ENCODE results near the gene TRABD2B. TPM values are rescaled to one million over a fixed set of nuclear protein-coding genes. Genes with fewer than 3 reads are reported as not detected.

The TRABD2B gene
- total RNA-seq, 1 donor from 2014 or later = 0.64 TPM

- TF ChIP-seq, protein P1, sequence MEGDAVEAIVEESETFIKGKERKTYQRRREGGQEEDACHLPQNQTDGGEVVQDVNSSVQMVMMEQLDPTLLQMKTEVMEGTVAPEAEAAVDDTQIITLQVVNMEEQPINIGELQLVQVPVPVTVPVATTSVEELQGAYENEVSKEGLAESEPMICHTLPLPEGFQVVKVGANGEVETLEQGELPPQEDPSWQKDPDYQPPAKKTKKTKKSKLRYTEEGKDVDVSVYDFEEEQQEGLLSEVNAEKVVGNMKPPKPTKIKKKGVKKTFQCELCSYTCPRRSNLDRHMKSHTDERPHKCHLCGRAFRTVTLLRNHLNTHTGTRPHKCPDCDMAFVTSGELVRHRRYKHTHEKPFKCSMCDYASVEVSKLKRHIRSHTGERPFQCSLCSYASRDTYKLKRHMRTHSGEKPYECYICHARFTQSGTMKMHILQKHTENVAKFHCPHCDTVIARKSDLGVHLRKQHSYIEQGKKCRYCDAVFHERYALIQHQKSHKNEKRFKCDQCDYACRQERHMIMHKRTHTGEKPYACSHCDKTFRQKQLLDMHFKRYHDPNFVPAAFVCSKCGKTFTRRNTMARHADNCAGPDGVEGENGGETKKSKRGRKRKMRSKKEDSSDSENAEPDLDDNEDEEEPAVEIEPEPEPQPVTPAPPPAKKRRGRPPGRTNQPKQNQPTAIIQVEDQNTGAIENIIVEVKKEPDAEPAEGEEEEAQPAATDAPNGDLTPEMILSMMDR (IDR thresholded peaks at IDR 0.05; ENCODE audit: partially characterized antibody, unreplicated experiment) = no peak
- DNase-seq = no peak
- Mint-ChIP-seq H3K9me3 (ENCODE audit: unreplicated experiment) (peaks cover 2% of the 10 kb centered on the region), H3K27ac (ENCODE audit: unreplicated experiment) (no peak overlapping the region), H3K4me1 (ENCODE audit: low read depth, unreplicated experiment) (no peaks in the 10 kb centered on the region), H3K27me3 (ENCODE audit: unreplicated experiment) (no peaks in the 10 kb centered on the region), H3K4me3 (ENCODE audit: unreplicated experiment) (no peak overlapping the region), H3K36me3 (ENCODE audit: unreplicated experiment) (peaks cover 8% of the 10 kb centered on the region)
Measured at GRCh38 chr1:47866601-47867437, 130.4 kb downstream of the TRABD2B start.

GRCh38 chr1:47865881-47866535 is 131.2 kb downstream of the TRABD2B start:
- TF ChIP-seq, protein P1 (IDR thresholded peaks at IDR 0.05; ENCODE audit: partially characterized antibody, unreplicated experiment) = no peak
- peaks cover 4% of the 10 kb centered on the region for H3K9me3 Mint-ChIP-seq (ENCODE audit: unreplicated experiment)
- no peaks in the 10 kb centered on the region for H3K4me1 Mint-ChIP-seq (ENCODE audit: low read depth, unreplicated experiment)
- no peak for DNase-seq
- H3K27ac Mint-ChIP-seq (ENCODE audit: unreplicated experiment) = no peak overlapping the region
- H3K36me3 Mint-ChIP-seq (ENCODE audit: unreplicated experiment) = peaks cover 8% of the 10 kb centered on the region
- no peak overlapping the region for H3K4me3 Mint-ChIP-seq (ENCODE audit: unreplicated experiment)
- H3K27me3 Mint-ChIP-seq (ENCODE audit: unreplicated experiment) = no peaks in the 10 kb centered on the region

GRCh38 chr1:47859092-47859743 is 138.0 kb downstream of the TRABD2B start:
- peaks cover 5% of the 10 kb centered on the region for H3K9me3 Mint-ChIP-seq (ENCODE audit: unreplicated experiment)
- TF ChIP-seq, protein P1 (IDR thresholded peaks at IDR 0.05; ENCODE audit: partially characterized antibody, unreplicated experiment) = no peak
- H3K4me1 Mint-ChIP-seq (ENCODE audit: low read depth, unreplicated experiment) = no peaks in the 10 kb centered on the region
- no peak overlapping the region for H3K27ac Mint-ChIP-seq (ENCODE audit: unreplicated experiment)
- DNase-seq = no peak
- H3K4me3 Mint-ChIP-seq (ENCODE audit: unreplicated experiment) = no peak overlapping the region
- H3K36me3 Mint-ChIP-seq (ENCODE audit: unreplicated experiment) = peaks cover 4% of the 10 kb centered on the region
- H3K27me3 Mint-ChIP-seq (ENCODE audit: unreplicated experiment) = peaks cover 3% of the 10 kb centered on the region

- TF ChIP-seq, protein P1 (IDR thresholded peaks at IDR 0.05; ENCODE audit: partially characterized antibody, unreplicated experiment) = no peak
- H3K9me3 Mint-ChIP-seq (ENCODE audit: unreplicated experiment) = peaks cover 5% of the 10 kb centered on the region
- peaks cover 3% of the 10 kb centered on the region for H3K27me3 Mint-ChIP-seq (ENCODE audit: unreplicated experiment)
- H3K4me1 Mint-ChIP-seq (ENCODE audit: low read depth, unreplicated experiment) = no peaks in the 10 kb centered on the region
- no peak overlapping the region for H3K4me3 Mint-ChIP-seq (ENCODE audit: unreplicated experiment)
- no peak overlapping the region for H3K27ac Mint-ChIP-seq (ENCODE audit: unreplicated experiment)
- no peak for DNase-seq
- peaks cover 4% of the 10 kb centered on the region for H3K36me3 Mint-ChIP-seq (ENCODE audit: unreplicated experiment)
Measured at GRCh38 chr1:47856996-47857395, 140.2 kb downstream of the TRABD2B start.
